Measurements from ENCODE around the gene YTHDC1.

The YTHDC1 gene

DNA sequence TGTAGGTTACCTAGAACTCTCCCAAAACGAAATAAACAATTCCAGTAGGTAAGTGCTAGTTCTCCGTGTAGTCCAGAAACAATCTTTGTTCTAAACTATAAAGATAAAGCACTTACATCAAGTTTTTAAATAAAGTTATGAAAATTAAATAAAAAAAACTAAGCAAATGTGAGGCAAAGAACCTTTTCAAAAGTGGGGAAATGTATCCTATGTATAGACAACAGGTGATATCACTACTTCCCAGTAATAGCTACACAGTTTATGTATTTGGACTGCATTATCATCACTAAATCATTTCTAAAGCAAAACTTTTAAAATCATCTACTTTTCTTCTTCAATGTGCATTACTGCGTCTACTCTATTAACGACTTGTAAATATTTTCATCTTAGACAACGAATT is 2.0 kb downstream of the YTHDC1 start:
- H3K36me3 ChIP-seq (ENCODE audit: control insufficient read depth in 2 of 2, insufficient read depth in 1 of 2, low read length in 2 of 2) = peaks cover 0 to 8% of the 10 kb centered on the region in 2 experiments; a peak in 1 of 3 replicates
- peak overlapping the region; percentile 95 for H3K4me3 ChIP-seq (ENCODE audit: low read depth, low read length)
- TF ChIP-seq SALL2 (tag by site-specific recombination; IDR thresholded peaks at IDR 0.05; ENCODE audit: borderline replicate concordance) = no peak
- peak; percentile 83 for TF ChIP-seq SCRT2 (tag by site-specific recombination; IDR thresholded peaks at IDR 0.05)
- H3K27ac ChIP-seq (ENCODE audit: extremely low read depth, low read depth, low read length) = no peak overlapping the region
- 0 out of 2 replicates have a peak, but pooled peaks cover 3% of the 10 kb centered on the region for H3K4me1 ChIP-seq (ENCODE audit: control insufficient read depth, insufficient read depth, low read length)
- POLR2A ChIA-PET = no interaction called here
- CTCF ChIA-PET = no interaction called here
- no peaks in the 10 kb centered on the region for H3K9me3 ChIP-seq (ENCODE audit: control insufficient read depth, insufficient read depth, low read depth, low read length)

DNA sequence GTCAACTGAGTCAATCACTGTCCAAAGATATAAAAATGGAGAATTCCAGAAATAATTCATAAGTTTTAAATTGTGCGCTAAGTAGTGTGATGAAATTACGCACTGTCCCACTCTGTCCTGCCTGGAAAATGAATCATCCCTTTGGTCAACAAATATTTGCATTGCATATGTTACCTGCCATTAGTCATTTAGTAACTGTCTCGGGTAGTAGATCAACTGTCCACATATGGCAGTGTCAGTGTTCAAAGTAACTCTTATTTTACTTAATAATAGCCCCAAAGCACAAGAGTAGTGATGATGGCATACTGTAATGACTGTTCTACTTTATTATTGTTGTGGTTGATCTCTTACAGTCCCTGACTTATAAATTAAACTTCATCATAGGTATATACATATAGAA is 3.4 kb downstream of the YTHDC1 start:
- ChIA-PET POLR2A (no interaction called here), CTCF (interaction anchor here (0.9 kb wide), 1 partner anchor 73 kb away, joined by 3 read pairs; no protein-coding TSS in a partner anchor)
- Histone ChIP-seq H3K36me3 (ENCODE audit: control insufficient read depth in 2 of 2, insufficient read depth in 1 of 2, low read length in 2 of 2) (peaks cover 0 to 11% of the 10 kb centered on the region in 2 experiments; a peak in 1 of 3 replicates), H3K4me3 (ENCODE audit: low read depth, low read length) (no peak overlapping the region), H3K9me3 (ENCODE audit: control insufficient read depth, insufficient read depth, low read depth, low read length) (no peaks in the 10 kb centered on the region), H3K27ac (ENCODE audit: extremely low read depth, low read depth, low read length) (no peak overlapping the region), H3K4me1 (ENCODE audit: control insufficient read depth, insufficient read depth, low read length) (0 out of 2 replicates have a peak, but pooled peaks cover 8% of the 10 kb centered on the region)
- TF ChIP-seq ZNF670 (tag by site-specific recombination; IDR thresholded peaks at IDR 0.05; ENCODE audit: low read depth) = no peak
- TF ChIP-seq SP7 (tag by site-specific recombination; IDR thresholded peaks at IDR 0.05) = 0 out of 2 replicates have a peak, but pooled peaks have one; percentile 13

DNA sequence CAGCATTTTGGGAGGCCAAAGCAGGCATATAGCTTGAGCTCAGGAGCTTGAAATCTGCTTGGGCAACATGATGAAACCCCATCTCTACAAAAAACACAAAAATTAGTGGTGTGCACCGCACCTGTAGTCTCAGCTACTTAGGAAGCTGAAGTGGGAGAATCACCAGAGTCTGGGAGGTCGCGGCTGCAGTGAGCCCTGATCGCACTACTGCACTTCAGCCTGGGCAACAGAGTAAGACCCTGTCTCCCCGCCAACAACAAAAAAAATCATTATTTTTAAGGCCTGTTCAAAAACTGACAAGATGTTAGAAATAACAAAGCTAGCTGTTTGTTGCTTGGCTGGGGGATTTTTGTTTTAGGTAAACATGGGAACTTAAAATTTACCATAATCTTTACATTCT is 5.1 kb downstream of the YTHDC1 start:
- POLR2A ChIA-PET = no interaction called here
- CTCF ChIA-PET = no interaction called here
- H3K36me3 ChIP-seq (ENCODE audit: control insufficient read depth in 2 of 2, insufficient read depth in 1 of 2, low read length in 2 of 2) = peaks cover 0 to 11% of the 10 kb centered on the region in 2 experiments; a peak in 1 of 3 replicates
- H3K9me3 ChIP-seq (ENCODE audit: control insufficient read depth, insufficient read depth, low read depth, low read length) = no peaks in the 10 kb centered on the region
- H3K4me3 ChIP-seq (ENCODE audit: low read depth, low read length) = no peak overlapping the region
- H3K27ac ChIP-seq (ENCODE audit: extremely low read depth, low read depth, low read length) = no peak overlapping the region
- no peak for TF ChIP-seq ZNF132 (tag by site-specific recombination; IDR thresholded peaks at IDR 0.05; ENCODE audit: borderline replicate concordance)
- peak; percentile 37; the same call in 1 of the 2 replicates for TF ChIP-seq ZNF121 (tag by site-specific recombination; IDR thresholded peaks at IDR 0.05)
- TF ChIP-seq, protein P1, sequence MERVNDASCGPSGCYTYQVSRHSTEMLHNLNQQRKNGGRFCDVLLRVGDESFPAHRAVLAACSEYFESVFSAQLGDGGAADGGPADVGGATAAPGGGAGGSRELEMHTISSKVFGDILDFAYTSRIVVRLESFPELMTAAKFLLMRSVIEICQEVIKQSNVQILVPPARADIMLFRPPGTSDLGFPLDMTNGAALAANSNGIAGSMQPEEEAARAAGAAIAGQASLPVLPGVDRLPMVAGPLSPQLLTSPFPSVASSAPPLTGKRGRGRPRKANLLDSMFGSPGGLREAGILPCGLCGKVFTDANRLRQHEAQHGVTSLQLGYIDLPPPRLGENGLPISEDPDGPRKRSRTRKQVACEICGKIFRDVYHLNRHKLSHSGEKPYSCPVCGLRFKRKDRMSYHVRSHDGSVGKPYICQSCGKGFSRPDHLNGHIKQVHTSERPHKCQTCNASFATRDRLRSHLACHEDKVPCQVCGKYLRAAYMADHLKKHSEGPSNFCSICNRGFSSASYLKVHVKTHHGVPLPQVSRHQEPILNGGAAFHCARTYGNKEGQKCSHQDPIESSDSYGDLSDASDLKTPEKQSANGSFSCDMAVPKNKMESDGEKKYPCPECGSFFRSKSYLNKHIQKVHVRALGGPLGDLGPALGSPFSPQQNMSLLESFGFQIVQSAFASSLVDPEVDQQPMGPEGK (tag by site-specific recombination; IDR thresholded peaks at IDR 0.05) = no peak
- TF ChIP-seq MZF1 (tag by site-specific recombination; IDR thresholded peaks at IDR 0.05; ENCODE audit: borderline replicate concordance) = no peak
- 0 out of 2 replicates have a peak, but pooled peaks cover 10% of the 10 kb centered on the region for H3K4me1 ChIP-seq (ENCODE audit: control insufficient read depth, insufficient read depth, low read length)

DNA sequence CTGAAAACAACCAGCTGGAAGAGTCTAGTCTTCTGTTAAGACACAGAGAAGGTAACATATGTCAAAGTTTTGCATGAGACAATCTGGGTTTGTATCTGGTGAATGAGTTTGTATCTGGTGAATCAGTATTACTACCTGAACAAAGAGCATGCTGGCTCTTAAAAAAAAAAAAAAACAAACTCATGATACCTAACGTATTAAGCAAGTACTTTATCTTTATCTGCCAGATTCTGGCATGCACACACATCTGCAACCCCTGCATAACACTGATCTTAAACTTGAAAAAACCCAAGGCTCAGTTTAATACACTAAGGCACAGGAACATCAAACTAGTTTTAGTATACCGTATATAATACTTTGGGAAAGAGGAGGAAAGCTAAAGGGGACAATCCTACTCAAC is 5.8 kb downstream of the YTHDC1 start:
- Histone ChIP-seq H3K4me3 (ENCODE audit: low read depth, low read length) (no peak overlapping the region), H3K4me1 (ENCODE audit: control insufficient read depth, insufficient read depth, low read length) (0 out of 2 replicates have a peak, but pooled peaks cover 10% of the 10 kb centered on the region), H3K36me3 (ENCODE audit: control insufficient read depth in 2 of 2, insufficient read depth in 1 of 2, low read length in 2 of 2) (peaks cover 0 to 11% of the 10 kb centered on the region in 2 experiments; a peak in 1 of 3 replicates), H3K9me3 (ENCODE audit: control insufficient read depth, insufficient read depth, low read depth, low read length) (no peaks in the 10 kb centered on the region), H3K27ac (ENCODE audit: extremely low read depth, low read depth, low read length) (no peak overlapping the region)
- CTCF ChIA-PET = interaction anchor here (0.6 kb wide), 1 partner anchor 44 kb away, joined by 3 read pairs; no protein-coding TSS in a partner anchor
- TF ChIP-seq GLI4 (tag by site-specific recombination; IDR thresholded peaks at IDR 0.05) (no peak), ZNF394 (tag by site-specific recombination; IDR thresholded peaks at IDR 0.05; ENCODE audit: borderline replicate concordance) (no peak), HOXA7 (CRISPR knock-in tag; IDR thresholded peaks at IDR 0.05; ENCODE audit: borderline replicate concordance) (no peak), SETDB1 (IDR thresholded peaks at IDR 0.05; ENCODE audit: insufficient read length, low read length) (no peak)
- TF ChIP-seq, protein P2, sequence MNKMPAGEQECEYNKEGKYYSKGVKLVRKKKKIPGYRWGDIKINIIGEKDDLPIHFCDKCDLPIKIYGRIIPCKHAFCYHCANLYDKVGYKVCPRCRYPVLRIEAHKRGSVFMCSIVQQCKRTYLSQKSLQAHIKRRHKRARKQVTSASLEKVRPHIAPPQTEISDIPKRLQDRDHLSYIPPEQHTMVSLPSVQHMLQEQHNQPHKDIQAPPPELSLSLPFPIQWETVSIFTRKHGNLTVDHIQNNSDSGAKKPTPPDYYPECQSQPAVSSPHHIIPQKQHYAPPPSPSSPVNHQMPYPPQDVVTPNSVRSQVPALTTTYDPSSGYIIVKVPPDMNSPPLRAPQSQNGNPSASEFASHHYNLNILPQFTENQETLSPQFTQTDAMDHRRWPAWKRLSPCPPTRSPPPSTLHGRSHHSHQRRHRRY (tag by site-specific recombination; IDR thresholded peaks at IDR 0.05) = no peak
- POLR2A ChIA-PET = no interaction called here
